PC-3 (cell line): ENCODE data around the gene ANKRD10. TPM values are rescaled to one million over a fixed set of nuclear protein-coding genes. Genes with fewer than 3 reads are reported as not detected.

Experiments used
- ATAC-seq: fragments of 200-7000 bp; cut with Tn5 transposase; 2 replicates; pipeline ENCODE4 v1.9.1; 2020; ENCODE audit warnings: mild to moderate bottlenecking, moderate library complexity
- BruUV-seq: library from RNA; stranded (reverse); fragments of 400-500 nt; replicated peaks from 2 replicates; lab custom pipeline; 2021; lab: Mats Ljungman, UMichigan
- CTCF ChIA-PET: fragments of 300-600 bp; sonication (Branson Sonifier 250); formaldehyde crosslinking; loops from one replicate; lab custom pipeline; 2022; ENCODE audit warnings: antibody characterized with exemption; lab: Charles Lee
- POLR2A ChIA-PET: fragments of 300-600 bp; sonication (Branson Sonifier 250); formaldehyde crosslinking; loops from one replicate; lab custom pipeline; 2022; ENCODE audit warnings: antibody characterized with exemption; ENCODE audit not compliant: unreplicated experiment; lab: Charles Lee
- DNase-seq: peaks from one replicate; pipeline ENCODE4 v3.0.0-alpha.2; 2015
- H2AFZ ChIP-seq: fragments of 300-600 bp; sonication (generic); 2 replicates; pipeline ENCODE4 v1.6.0; 2016; ENCODE audit warnings: antibody characterized with exemption, low read length
- H3F3A ChIP-seq: fragments of 300-600 bp; sonication (generic); one replicate; pipeline ENCODE4 v1.6.0; 2017; ENCODE audit warnings: antibody characterized with exemption, low read length, control low read depth, mild to moderate bottlenecking; ENCODE audit not compliant: unreplicated experiment
- H3K27ac ChIP-seq: fragments of 300-600 bp; sonication (generic); 2 replicates; pipeline ENCODE4 v1.5.1; 2016; ENCODE audit warnings: mild to moderate bottlenecking, low read length
- H3K27me3 ChIP-seq: fragments of 300-600 bp; sonication (generic); 2 replicates; pipeline ENCODE4 v1.6.1; 2016; ENCODE audit warnings: low read length, mixed read lengths
- H3K36me3 ChIP-seq: fragments of 300-600 bp; sonication (generic); 2 replicates; pipeline ENCODE4 v1.6.1; 2016; ENCODE audit warnings: low read depth, mixed run types, low read length, mixed read lengths
- H3K4me1 ChIP-seq: fragments of 300-600 bp; sonication (generic); 2 replicates; pipeline ENCODE4 v1.5.1; 2016; ENCODE audit warnings: low read length; ENCODE audit not compliant: insufficient read depth
- H3K4me2 ChIP-seq: fragments of 300-600 bp; sonication (generic); 2 replicates; pipeline ENCODE4 v1.6.0; 2016; ENCODE audit warnings: low read length
- H3K4me3 ChIP-seq: fragments of 300-600 bp; sonication (generic); 2 replicates; pipeline ENCODE4 v1.5.1; 2016; ENCODE audit warnings: mild to moderate bottlenecking, low read length, mixed read lengths
- H3K79me2 ChIP-seq: fragments of 300-600 bp; sonication (generic); 2 replicates; pipeline ENCODE4 v1.6.1; 2017; ENCODE audit warnings: low read length, mixed read lengths
- H3K9ac ChIP-seq: fragments of 300-600 bp; sonication (generic); 2 replicates; pipeline ENCODE4 v1.6.0; 2016; ENCODE audit warnings: mild to moderate bottlenecking, low read length
- H3K9me2 ChIP-seq: fragments of 300-600 bp; sonication (generic); replicated peaks from 2 replicates; pipeline ENCODE4 v1.6.1; 2016; ENCODE audit warnings: mixed run types, low read length, mixed read lengths
- H3K9me3 ChIP-seq: fragments of 300-600 bp; sonication (generic); 2 replicates; pipeline ENCODE4 v1.6.1; 2016; ENCODE audit warnings: low read length, mixed read lengths
- H4K20me1 ChIP-seq: fragments of 300-600 bp; sonication (generic); 2 replicates; pipeline ENCODE4 v1.6.1; 2016; ENCODE audit warnings: low read length, mixed read lengths
- EZH2 ChIP-seq: fragments of 300-600 bp; sonication (generic); IDR thresholded peaks from one replicate; pipeline ENCODE4 v1.6.1; 2017; ENCODE audit warnings: antibody characterized with exemption, mild to moderate bottlenecking, low read length; ENCODE audit not compliant: unreplicated experiment
- EZH2phosphoT487 ChIP-seq: fragments of 300-600 bp; sonication (generic); IDR thresholded peaks from 2 replicates; pipeline ENCODE4 v1.6.1; 2018; ENCODE audit warnings: mild to moderate bottlenecking, antibody characterized with exemption, low read length, borderline replicate concordance
- intact Hi-C: fragments of 100-400 bp; cut with micrococcal nuclease; formaldehyde crosslinking; loops from 2 replicates; pipeline ENCODE4 v1.9.0; 2023
- total RNA-seq: library from RNA; depleted of rRNA; stranded (reverse); fragments of >200 nt; gene quantifications from 2 replicates; pipeline ENCODE4 v1.2.3, GENCODE V29; 2014
- TF ChIP-seq, protein P1 (sequence below): fragments of 300-600 bp; sonication (generic); conservative IDR thresholded peaks from 2 replicates; pipeline ENCODE4 v1.5.1; 2017; ENCODE audit warnings: antibody characterized with exemption, low read depth, mild to moderate bottlenecking, low read length

ANKRD10 gene
- total RNA-seq, 1 experiment from 2014 or later, result 60.2 TPM

DNA sequence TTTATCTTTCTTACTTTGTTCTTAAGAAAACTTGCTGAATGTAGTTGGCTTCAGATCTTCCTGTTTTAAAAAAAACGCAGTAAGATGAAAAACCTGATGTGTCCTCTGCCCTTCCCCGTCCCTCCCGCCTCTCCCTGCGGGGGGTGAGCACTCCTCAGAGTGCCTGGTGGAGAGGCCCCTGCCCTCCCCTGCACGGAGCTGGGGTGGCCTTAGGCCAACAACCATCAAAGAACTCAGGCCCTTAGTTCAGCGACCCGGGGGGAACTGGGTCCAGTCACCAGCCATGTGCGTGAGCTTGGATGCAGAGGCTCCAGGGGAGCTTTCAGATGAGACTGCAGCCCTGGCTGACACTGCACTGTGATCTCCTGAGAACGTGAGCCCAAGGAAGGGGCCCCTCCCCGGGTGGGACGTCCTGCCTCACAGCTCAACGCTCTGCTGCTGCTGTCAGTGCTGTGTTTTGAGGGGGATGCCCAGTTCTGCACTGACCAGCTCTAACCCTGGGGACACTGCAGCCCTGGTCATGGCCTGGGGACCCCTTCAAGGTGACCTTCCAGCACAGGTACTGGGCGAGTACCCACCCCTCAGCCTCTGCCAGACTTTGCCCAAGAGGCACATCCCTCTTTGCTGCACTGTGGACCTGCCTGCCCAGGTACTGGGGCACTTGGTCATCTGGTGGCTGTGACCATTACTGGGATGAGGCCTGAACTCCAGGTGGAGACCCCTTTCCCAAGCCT is 42.7 kb downstream of the ANKRD10 start:
- no peaks in the 10 kb centered on the region for H3K36me3 ChIP-seq
- no peaks in the 10 kb centered on the region for H3K27me3 ChIP-seq
- ATAC-seq (no peak), DNase-seq (no peak)
- TF ChIP-seq, protein P1, sequence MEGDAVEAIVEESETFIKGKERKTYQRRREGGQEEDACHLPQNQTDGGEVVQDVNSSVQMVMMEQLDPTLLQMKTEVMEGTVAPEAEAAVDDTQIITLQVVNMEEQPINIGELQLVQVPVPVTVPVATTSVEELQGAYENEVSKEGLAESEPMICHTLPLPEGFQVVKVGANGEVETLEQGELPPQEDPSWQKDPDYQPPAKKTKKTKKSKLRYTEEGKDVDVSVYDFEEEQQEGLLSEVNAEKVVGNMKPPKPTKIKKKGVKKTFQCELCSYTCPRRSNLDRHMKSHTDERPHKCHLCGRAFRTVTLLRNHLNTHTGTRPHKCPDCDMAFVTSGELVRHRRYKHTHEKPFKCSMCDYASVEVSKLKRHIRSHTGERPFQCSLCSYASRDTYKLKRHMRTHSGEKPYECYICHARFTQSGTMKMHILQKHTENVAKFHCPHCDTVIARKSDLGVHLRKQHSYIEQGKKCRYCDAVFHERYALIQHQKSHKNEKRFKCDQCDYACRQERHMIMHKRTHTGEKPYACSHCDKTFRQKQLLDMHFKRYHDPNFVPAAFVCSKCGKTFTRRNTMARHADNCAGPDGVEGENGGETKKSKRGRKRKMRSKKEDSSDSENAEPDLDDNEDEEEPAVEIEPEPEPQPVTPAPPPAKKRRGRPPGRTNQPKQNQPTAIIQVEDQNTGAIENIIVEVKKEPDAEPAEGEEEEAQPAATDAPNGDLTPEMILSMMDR, result no peak
- no peak for TF ChIP-seq EZH2
- TF ChIP-seq EZH2phosphoT487, result no peak
- H3K27ac ChIP-seq, result no peak overlapping the region
- no peak overlapping the region for H2AFZ ChIP-seq
- ChIA-PET POLR2A (no interaction called here), CTCF (no interaction called here)
- H3K9ac ChIP-seq, result no peak overlapping the region
- peaks cover 29% of the 10 kb centered on the region for H3K4me1 ChIP-seq
- BruUV-seq, result no TSS peak
- no peaks in the 10 kb centered on the region for H3K9me3 ChIP-seq
- H3K9me2 ChIP-seq, result no peaks in the 10 kb centered on the region
- H3K4me3 ChIP-seq, result no peak overlapping the region
- H3K79me2 ChIP-seq, result peaks cover 6% of the 10 kb centered on the region; the same call in 1 of the 2 replicates
- H4K20me1 ChIP-seq, result no peaks in the 10 kb centered on the region
- no peaks in the 10 kb centered on the region for H3F3A ChIP-seq
- no peak overlapping the region for H3K4me2 ChIP-seq
- intact Hi-C loops, result loop anchor here (5.0 kb wide), 1 partner anchor 95 kb away; no protein-coding TSS in a partner anchor

DNA sequence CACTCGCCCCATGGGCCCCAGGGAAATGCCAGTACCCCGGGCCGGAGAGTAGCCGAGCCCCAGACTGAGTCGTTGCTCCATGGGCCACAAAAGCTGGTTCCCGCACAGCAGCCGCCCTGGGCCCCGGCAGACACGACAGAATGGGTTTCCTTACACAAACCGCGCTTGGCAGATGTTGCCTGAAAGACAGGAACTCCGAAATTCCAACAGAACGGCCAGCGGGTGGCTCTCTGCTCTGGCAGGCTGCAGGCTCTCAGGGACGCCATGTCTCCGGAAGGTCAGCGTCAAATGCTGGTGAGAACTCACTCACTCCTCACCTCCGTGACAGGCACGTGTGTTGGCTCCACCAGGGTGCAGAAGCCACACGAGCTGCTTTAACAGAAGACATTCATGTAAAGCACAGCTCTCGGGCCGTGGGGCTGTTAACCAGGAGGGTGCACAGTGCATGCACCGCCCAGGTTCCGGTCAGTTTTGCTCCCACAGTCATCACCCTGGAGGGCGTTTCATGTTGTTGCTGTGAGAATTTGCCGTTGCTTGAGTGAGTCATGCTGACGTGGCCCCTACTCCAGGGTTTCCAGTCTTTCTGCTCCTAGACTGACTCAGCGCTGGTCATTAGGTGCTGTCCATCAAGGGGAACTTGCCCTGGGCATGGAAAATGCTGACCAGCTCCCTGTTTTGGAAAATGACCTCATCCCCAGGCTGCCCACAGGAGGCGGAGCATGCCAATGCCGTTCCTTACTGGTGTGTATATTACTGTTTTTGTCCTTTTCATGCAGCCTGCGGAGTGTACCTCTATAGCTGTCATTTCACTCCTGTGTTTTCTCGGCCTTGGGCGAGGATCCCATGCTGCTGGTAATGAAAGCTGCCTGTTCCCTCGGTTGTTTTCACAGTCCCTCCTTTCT is 44.8 kb downstream of the ANKRD10 start:
- peak; percentile 82 for ATAC-seq
- H3K9ac ChIP-seq, result peak overlapping the region; percentile 78
- H3K27me3 ChIP-seq, result no peaks in the 10 kb centered on the region
- peaks cover 6% of the 10 kb centered on the region; the same call in 1 of the 2 replicates for H3K79me2 ChIP-seq
- intact Hi-C loops, result loop anchor here (1.0 to 5.0 kb wide), 3 partner anchors 45 to 155 kb away; partner anchors contain the start of gene ANKRD10
- no peaks in the 10 kb centered on the region for H3K36me3 ChIP-seq
- no peaks in the 10 kb centered on the region for H3K9me3 ChIP-seq
- H3K27ac ChIP-seq, result peak overlapping the region; percentile 91
- H3K4me1 ChIP-seq, result peaks cover 27% of the 10 kb centered on the region
- TF ChIP-seq, protein P1, result 0 out of 2 replicates have a peak, but pooled peaks have one; percentile 15
- no peak for TF ChIP-seq EZH2
- H3K4me3 ChIP-seq, result peak overlapping the region; percentile 64
- ChIA-PET CTCF (interaction anchor here (0.5 to 1.0 kb wide), 4 partner anchors 43 to 1226 kb away, joined by 3 to 5 read pairs (median 3); no protein-coding TSS in a partner anchor), POLR2A (no interaction called here)
- peak overlapping the region; percentile 82 for H3K4me2 ChIP-seq
- H3F3A ChIP-seq, result no peaks in the 10 kb centered on the region
- DNase-seq, result peak; percentile 98
- no peaks in the 10 kb centered on the region for H4K20me1 ChIP-seq
- H2AFZ ChIP-seq, result peak overlapping the region; percentile 65
- no peaks in the 10 kb centered on the region for H3K9me2 ChIP-seq
- BruUV-seq, result TSS peak; percentile 85
